GM19395 (cell line): ENCODE results near the gene KNDC1.

Experiments used
- ATAC-seq: cut with Tn5 transposase; IDR thresholded peaks from one replicate; pipeline ENCODE4 v1.9.1; 2021; ENCODE audit warnings: mild to moderate bottlenecking, moderate library complexity; ENCODE audit not compliant: unreplicated experiment

The KNDC1 gene

DNA sequence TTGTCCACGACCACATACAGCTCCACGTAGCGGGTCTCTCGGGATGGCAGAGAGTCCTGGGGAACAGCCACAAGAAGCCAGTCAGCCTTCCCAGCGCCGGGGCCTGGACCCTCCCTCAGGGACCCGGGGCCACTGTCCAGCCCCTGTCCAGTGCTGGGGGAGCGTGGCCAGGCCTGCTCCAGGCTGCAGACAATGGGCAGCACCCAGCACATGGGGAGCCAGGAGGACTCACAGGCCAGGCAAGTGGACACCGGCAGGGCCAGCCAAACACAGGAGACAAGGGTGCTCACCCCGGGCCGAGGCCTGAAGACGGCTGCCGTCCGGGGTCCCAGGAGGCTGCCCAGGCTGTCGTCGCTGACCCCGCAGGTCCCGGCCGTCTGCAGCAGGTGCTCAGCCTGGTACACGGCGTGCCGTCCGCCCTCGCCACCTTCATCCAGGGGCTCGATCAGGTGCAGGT is 113.0 kb downstream of the KNDC1 start:
- ATAC-seq, result no peak

DNA sequence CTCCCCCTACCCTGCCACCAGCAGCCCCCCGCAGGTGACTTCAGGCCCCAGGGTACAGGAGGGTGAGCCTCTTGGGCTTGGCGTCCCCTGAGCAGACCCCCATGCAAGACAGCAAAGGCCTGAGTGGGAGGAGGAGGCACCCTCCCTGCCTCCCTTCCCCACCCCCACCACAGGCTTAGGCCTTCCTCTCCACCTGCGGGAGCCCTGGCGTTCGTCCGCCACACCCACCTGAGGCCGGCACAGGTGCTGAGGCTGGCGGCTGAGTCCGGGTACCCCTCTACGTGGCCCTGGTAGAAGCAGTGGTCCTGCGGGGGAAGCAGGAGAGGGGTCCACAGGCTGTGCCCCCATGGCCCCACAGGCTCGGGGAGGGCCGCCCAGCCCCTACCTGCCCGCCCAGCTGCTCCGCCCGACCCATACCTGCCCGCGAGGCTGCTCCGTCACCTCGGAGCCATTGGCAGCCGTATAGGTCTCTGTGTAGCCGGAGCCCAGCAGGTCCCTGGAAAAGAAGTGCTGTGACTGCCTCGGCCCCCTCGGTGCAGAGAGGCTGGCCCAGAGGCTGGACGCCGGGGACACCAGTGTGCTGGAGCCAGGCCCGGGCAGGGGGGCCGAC is 113.6 kb downstream of the KNDC1 start:
- no peak for ATAC-seq

DNA sequence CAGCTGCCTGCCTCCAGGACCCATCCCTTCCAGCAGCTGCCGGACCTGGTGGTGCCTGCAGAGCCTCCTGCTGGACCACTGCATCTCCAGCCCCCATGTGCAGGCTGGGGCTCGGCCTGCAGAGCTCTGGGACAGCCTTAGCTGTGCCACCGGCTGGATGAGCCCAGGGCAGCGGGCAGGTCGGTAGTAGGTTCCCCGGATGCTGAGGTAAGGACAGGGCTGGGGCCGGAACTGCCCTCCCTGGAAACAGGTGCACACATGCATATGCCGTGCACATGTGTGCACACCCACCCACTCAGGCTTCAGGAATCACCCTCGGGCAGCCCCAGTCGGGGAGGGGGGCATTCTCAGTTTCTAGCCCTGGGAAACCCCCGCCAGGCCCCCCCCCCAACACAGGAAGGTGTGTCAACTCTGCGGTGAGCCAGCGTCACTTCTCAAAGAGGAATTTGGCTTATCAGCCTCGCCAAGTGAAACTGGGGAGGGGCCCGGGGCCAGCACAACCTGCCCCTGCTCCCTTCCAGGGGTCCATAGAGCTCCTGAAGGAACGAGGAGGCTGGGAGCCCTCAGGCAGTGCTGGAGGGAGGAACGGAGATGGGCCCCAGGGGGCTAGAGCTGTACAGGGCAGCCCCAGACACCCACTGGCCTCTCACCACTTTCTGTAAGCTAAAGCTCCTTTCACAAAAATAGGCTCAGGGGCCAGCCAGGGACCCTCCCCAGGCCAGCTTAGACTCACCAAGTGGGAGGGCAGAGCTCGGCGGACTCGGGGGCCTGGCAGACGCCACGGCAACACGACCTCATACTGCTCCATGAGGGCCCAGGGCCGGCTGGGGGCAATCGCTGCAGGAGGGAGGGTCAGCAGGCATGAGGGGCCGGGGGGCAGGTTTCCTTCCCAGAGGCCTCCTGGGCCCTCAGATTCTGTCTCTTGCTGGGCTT is 115.0 kb downstream of the KNDC1 start:
- peak; percentile 55 for ATAC-seq

DNA sequence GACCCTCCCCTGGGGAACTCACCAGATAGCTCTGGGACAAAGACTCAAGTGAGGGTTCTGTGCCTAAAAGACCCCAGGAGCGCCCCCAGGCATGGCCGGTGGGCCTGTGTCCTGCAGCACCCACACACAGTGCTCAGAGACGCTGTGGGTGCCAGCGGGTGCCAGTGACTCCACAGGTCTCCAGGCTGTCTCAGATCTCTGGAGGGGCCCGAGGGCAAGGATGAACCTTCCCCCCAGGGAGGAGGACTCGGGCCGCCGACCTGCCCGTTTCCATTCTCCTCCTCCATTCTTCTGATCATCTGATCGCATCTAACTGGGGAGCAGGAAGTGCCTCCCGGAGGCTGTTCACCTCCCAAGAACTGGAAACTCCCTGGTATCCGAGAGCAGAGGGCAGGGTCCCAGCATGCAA is 115.7 kb downstream of the KNDC1 start:
- ATAC-seq, result peak; percentile 38
